Measurements from ENCODE around the gene SNAP91. TPM values are rescaled to one million over a fixed set of nuclear protein-coding genes. Genes with fewer than 3 reads are reported as not detected.

The SNAP91 gene
- total and polyA plus RNA-seq, 2 donors (not counting 1 experiment from before 2014, with no cell fraction given), result not detected

DNA sequence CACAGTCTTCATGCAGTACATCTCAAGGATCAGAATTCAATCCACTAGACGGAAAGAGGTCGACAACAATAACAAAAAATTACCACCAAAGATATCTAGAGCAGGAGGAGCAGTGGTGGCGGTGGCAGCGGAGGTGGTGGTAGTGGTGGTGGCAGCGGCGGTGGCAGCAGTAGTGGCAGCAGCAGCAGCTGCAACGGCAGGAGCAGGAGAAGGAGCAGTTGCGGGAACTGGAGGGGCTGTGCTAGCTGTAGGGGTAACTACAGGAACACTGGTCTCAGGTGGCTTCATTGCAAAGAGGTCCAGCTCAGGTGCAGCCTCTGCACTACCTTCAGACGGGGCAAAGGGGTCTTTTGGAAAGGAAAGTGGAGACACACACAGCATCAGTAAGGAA is 115.5 kb downstream of the SNAP91 start:
- no peak overlapping the region for H3K4me2 ChIP-seq (replicated peaks; ENCODE audit: low read depth, low read length, poor library complexity, severe bottlenecking)
- no peak overlapping the region for H3K27ac Mint-ChIP-seq
- H3K4me3 Mint-ChIP-seq, result no peak overlapping the region

DNA sequence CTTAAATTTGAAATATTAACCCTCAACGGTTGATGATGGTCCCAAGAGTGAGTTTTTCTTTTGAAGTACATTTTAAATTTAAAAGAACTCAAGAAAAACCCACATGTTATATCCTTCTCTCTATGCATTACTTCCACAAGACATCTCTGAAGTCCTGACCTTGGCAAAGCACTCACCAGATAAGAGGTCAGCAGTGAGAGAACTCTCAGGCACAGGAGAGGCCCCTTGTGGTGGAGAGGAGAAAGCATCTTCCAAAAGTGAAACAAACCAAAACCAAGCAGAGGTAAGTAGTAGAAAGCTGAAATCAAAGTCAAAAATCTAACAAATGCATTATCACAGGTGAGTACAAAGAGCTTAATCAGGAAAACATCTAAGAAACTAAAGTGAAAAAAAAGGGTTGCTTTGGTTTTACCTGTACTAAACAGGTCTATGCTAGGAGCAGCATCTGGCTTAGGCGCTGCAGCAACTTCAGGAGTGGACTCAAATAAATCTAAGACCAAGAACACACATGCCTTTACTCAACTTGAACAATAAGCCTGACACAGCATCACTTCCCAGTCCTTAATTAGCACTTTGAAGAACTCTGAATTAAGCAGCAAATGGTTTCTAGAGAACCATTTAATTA is 116.0 kb downstream of the SNAP91 start:
- TF ChIP-seq, protein P1, sequence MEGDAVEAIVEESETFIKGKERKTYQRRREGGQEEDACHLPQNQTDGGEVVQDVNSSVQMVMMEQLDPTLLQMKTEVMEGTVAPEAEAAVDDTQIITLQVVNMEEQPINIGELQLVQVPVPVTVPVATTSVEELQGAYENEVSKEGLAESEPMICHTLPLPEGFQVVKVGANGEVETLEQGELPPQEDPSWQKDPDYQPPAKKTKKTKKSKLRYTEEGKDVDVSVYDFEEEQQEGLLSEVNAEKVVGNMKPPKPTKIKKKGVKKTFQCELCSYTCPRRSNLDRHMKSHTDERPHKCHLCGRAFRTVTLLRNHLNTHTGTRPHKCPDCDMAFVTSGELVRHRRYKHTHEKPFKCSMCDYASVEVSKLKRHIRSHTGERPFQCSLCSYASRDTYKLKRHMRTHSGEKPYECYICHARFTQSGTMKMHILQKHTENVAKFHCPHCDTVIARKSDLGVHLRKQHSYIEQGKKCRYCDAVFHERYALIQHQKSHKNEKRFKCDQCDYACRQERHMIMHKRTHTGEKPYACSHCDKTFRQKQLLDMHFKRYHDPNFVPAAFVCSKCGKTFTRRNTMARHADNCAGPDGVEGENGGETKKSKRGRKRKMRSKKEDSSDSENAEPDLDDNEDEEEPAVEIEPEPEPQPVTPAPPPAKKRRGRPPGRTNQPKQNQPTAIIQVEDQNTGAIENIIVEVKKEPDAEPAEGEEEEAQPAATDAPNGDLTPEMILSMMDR (IDR thresholded peaks at IDR 0.05), result peak; percentile 12
- TF ChIP-seq EZH2 (IDR thresholded peaks at IDR 0.05; ENCODE audit: borderline replicate concordance, insufficient read depth, low read depth, low read length, poor library complexity, severe bottlenecking), result no peak
- DNase-seq, result no peak
- Histone ChIP-seq H3K79me2 (ENCODE audit: control insufficient read depth, insufficient read depth, low read length) (no peaks in the 10 kb centered on the region), H3K4me2 (replicated peaks; ENCODE audit: low read depth, low read length, poor library complexity, severe bottlenecking) (no peak overlapping the region), H3K9me3 (ENCODE audit: control extremely low read depth in 1 of 3, control insufficient read depth in 2 of 3, insufficient read depth in 1 of 3, low read length in 2 of 3) (no peaks in the 10 kb centered on the region), H3K4me3 (ENCODE audit: control extremely low read depth in 1 of 5, extremely low read depth in 1 of 5, insufficient read depth in 1 of 5, low read depth in 2 of 5, low read length in 4 of 5) (no peak overlapping the region), H3K27ac (ENCODE audit: low read length in 2 of 2) (no peak overlapping the region), H3K36me3 (replicated peaks in 1 of 2; ENCODE audit: control extremely low read depth in 1 of 2, control insufficient read depth in 1 of 2, extremely low read depth in 1 of 2, insufficient read depth in 2 of 2, low read length in 1 of 2) (no peaks in the 10 kb centered on the region), H3K27me3 (replicated peaks in 1 of 4; ENCODE audit: control extremely low read depth in 1 of 4, control insufficient read depth in 3 of 4, insufficient read depth in 4 of 4, low read length in 3 of 4) (no peaks in the 10 kb centered on the region), H3K4me1 (ENCODE audit: control insufficient read depth in 2 of 2, insufficient read depth in 2 of 2, low read length in 2 of 2) (no peaks in the 10 kb centered on the region), H3K9ac (ENCODE audit: low read length) (no peak overlapping the region), H2AFZ (ENCODE audit: insufficient read depth, low read depth, low read length, poor library complexity, severe bottlenecking) (no peak overlapping the region), H4K20me1 (ENCODE audit: control insufficient read depth, insufficient read depth, low read length, poor library complexity, severe bottlenecking) (no peaks in the 10 kb centered on the region)
- WGBS (ENCODE audit: insufficient coverage), result 80% methylated on average over 1 of the region's 2 CpGs
- Mint-ChIP-seq H3K27ac (no peak overlapping the region), H3K27me3 (no peaks in the 10 kb centered on the region), H3K4me3 (no peak overlapping the region), H3K9me3 (ENCODE audit: insufficient read depth) (no peaks in the 10 kb centered on the region), H3K4me1 (peaks cover 2% of the 10 kb centered on the region)
- no peak for ATAC-seq (ENCODE audit: low read depth)
- intact Hi-C loops (cut with micrococcal nuclease), result no loop called here
- POLR2A ChIA-PET, result no interaction called here
- CTCF ChIA-PET, result no interaction called here

More for the DNA sequence above, 115.5 kb downstream of the SNAP91 start:
- no peak for DNase-seq
- H3K9me3 ChIP-seq (ENCODE audit: control extremely low read depth in 1 of 3, control insufficient read depth in 2 of 3, insufficient read depth in 1 of 3, low read length in 2 of 3), result no peaks in the 10 kb centered on the region
- H3K27me3 ChIP-seq (replicated peaks in 1 of 4; ENCODE audit: control extremely low read depth in 1 of 4, control insufficient read depth in 3 of 4, insufficient read depth in 4 of 4, low read length in 3 of 4), result no peaks in the 10 kb centered on the region
- H4K20me1 ChIP-seq (ENCODE audit: control insufficient read depth, insufficient read depth, low read length, poor library complexity, severe bottlenecking), result no peaks in the 10 kb centered on the region
- ChIA-PET CTCF (no interaction called here), POLR2A (no interaction called here)
- no peaks in the 10 kb centered on the region for H3K79me2 ChIP-seq (ENCODE audit: control insufficient read depth, insufficient read depth, low read length)
- H3K27ac ChIP-seq (ENCODE audit: low read length in 2 of 2), result no peak overlapping the region
- 98% methylated on average over 6 of the region's 9 CpGs for WGBS (ENCODE audit: insufficient coverage)
- no peak for ATAC-seq (ENCODE audit: low read depth)
- H3K36me3 ChIP-seq (replicated peaks in 1 of 2; ENCODE audit: control extremely low read depth in 1 of 2, control insufficient read depth in 1 of 2, extremely low read depth in 1 of 2, insufficient read depth in 2 of 2, low read length in 1 of 2), result no peaks in the 10 kb centered on the region
- H2AFZ ChIP-seq (ENCODE audit: insufficient read depth, low read depth, low read length, poor library complexity, severe bottlenecking), result no peak overlapping the region
- intact Hi-C loops (cut with micrococcal nuclease), result no loop called here
- H3K4me1 ChIP-seq (ENCODE audit: control insufficient read depth in 2 of 2, insufficient read depth in 2 of 2, low read length in 2 of 2), result no peaks in the 10 kb centered on the region
- TF ChIP-seq EZH2 (IDR thresholded peaks at IDR 0.05; ENCODE audit: borderline replicate concordance, insufficient read depth, low read depth, low read length, poor library complexity, severe bottlenecking), result no peak
- TF ChIP-seq, protein P1 (IDR thresholded peaks at IDR 0.05), result no peak
- H3K4me3 ChIP-seq (ENCODE audit: control extremely low read depth in 1 of 5, extremely low read depth in 1 of 5, insufficient read depth in 1 of 5, low read depth in 2 of 5, low read length in 4 of 5), result no peak overlapping the region
- Mint-ChIP-seq H3K27me3 (no peaks in the 10 kb centered on the region), H3K4me1 (peaks cover 2% of the 10 kb centered on the region), H3K9me3 (ENCODE audit: insufficient read depth) (no peaks in the 10 kb centered on the region)
- H3K9ac ChIP-seq (ENCODE audit: low read length), result no peak overlapping the region
